AG04449 (cell line): ENCODE results near the gene PYGM.

Source experiments
- CTCF ChIA-PET: fragments of 350-600 bp; formaldehyde crosslinking; extraction: SDS; loops from one replicate; lab custom pipeline; 2021; ENCODE audit warnings: antibody characterized with exemption; lab: Yijun Ruan, JAX
- POLR2A ChIA-PET: fragments of 400-600, 350-600 bp; formaldehyde crosslinking; extraction: SDS; loops from one replicate; lab custom pipeline; 2020; ENCODE audit warnings: antibody characterized with exemption, inconsistent platforms; lab: Yijun Ruan, JAX
- DNase-seq: peaks from one replicate; pipeline ENCODE4 v3.0.0-alpha.2; 2010; ENCODE audit warnings: low read depth, low spot score
- H3K4me3 ChIP-seq: 2 replicates; pipeline ENCODE4 v1.5.1; 2011; ENCODE audit warnings: low read depth, mild to moderate bottlenecking, control low read depth, low read length
- TF ChIP-seq, protein P1 (sequence below): IDR thresholded peaks from one replicate; pipeline ENCODE4 v1.5.1; 2011; ENCODE audit warnings: mild to moderate bottlenecking, moderate library complexity, low read length, control low read depth, inconsistent platforms; ENCODE audit not compliant: insufficient read depth; ENCODE audit errors: missing control alignments

Gene PYGM

DNA sequence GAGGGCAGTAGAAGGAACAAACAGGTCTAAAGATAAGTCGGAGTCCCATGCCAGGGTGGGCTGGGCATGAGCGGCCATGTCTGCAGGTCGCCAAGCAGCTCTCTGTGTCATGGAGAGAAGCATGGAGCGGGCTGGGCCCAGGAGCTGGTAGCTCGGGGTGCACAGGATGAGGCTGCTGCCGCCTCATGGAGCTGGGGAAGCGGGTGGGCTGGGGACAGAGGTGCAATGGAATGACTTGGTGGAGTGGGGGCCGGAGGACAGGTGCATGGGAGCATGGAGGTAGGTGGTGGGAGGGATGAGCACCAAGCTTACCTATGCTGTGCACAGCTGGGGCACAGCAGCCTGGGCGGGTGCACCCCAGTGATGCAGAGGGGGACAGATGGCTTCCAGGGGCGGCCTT lies 40.4 kb downstream of the PYGM start:
- TF ChIP-seq, protein P1, sequence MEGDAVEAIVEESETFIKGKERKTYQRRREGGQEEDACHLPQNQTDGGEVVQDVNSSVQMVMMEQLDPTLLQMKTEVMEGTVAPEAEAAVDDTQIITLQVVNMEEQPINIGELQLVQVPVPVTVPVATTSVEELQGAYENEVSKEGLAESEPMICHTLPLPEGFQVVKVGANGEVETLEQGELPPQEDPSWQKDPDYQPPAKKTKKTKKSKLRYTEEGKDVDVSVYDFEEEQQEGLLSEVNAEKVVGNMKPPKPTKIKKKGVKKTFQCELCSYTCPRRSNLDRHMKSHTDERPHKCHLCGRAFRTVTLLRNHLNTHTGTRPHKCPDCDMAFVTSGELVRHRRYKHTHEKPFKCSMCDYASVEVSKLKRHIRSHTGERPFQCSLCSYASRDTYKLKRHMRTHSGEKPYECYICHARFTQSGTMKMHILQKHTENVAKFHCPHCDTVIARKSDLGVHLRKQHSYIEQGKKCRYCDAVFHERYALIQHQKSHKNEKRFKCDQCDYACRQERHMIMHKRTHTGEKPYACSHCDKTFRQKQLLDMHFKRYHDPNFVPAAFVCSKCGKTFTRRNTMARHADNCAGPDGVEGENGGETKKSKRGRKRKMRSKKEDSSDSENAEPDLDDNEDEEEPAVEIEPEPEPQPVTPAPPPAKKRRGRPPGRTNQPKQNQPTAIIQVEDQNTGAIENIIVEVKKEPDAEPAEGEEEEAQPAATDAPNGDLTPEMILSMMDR, result no peak
- ChIA-PET CTCF (interaction anchor here (0.8 to 4.3 kb wide), 6 partner anchors 10 to 468 kb away, joined by 3 to 23 read pairs (median 4); no protein-coding TSS in a partner anchor), POLR2A (no interaction called here)
- no peak for DNase-seq
- no peak overlapping the region for H3K4me3 ChIP-seq

DNA sequence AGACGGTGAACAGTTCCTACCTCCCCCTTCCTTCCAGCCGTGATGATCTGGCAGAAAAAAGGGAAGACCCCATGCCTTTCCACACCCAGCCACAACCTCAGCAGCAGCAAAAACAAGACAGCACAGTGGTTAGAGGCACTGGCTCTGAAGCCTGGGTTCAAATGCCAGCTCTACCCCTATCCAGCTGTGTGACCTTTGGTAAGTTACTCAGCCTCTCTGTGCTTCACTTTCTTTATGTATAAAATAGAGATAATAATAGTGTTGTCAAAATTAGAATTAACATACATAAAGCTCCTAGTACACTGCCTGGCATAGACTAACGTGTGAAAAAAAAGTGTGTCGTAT lies 41.0 kb downstream of the PYGM start:
- TF ChIP-seq, protein P1, result no peak
- DNase-seq, result no peak
- ChIA-PET CTCF (interaction anchor here (0.9 to 4.3 kb wide), 4 partner anchors 10 to 270 kb away, joined by 3 to 23 read pairs (median 6); no protein-coding TSS in a partner anchor), POLR2A (no interaction called here)
- no peak overlapping the region for H3K4me3 ChIP-seq

DNA sequence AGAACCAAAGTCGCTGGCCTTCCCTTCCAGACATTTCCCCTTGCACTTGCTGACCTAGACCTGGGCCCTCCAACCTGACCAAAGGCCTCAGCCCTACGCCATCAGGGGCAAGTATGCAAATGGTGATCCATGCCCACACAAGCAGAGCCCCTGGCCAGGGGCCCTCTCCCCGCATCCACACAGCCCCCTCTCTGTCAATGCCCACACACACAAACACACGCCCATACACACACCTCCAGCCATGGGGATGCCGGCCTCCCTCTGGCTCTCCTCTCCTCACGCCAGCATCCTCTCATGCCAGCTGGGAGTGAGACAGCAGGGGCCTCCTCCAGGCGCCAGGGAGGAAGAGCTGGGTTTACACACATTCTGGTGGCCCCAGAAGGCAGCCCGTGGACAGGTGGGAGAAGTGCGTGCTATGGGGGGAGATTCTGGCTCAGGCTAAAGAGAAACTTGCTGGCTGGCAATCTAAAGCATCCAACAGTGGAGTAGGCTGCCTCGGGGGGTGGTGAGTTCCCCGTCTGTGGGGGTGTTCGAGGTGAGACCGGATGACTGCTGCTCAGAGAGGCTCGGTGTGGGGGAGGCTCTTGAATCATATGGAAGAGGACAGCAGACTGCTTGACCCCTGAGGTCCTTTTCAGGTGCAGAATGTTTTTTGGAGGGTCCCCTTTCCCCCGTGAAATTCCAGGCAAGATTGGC lies 41.5 kb downstream of the PYGM start:
- TF ChIP-seq, protein P1, result no peak
- POLR2A ChIA-PET, result no interaction called here
- CTCF ChIA-PET, result interaction anchor here (0.7 to 4.3 kb wide), 8 partner anchors 8 to 269 kb away, joined by 3 to 23 read pairs (median 4); no protein-coding TSS in a partner anchor

DNA sequence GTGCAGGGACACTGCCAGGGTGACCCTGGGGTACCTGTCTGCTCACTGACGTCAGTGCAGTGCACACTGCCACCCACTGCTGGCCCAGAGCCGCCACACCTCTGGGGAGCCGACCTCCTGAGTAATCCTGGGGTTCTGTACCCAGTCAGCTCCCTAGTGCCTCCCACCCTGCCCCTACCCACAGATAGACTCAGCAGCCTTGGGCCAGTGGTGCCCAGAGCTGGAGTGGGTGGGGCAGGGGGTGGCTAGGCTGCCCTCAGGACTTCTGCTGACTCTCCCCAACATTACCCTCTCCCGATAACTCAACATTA lies 42.6 kb downstream of the PYGM start:
- CTCF ChIA-PET, result interaction anchor here (0.7 to 4.3 kb wide), 6 partner anchors 9 to 66 kb away, joined by 3 to 23 read pairs (median 4); partner anchors contain the start of gene RASGRP2
- no peak for DNase-seq
- TF ChIP-seq, protein P1, result no peak
- H3K4me3 ChIP-seq, result no peak overlapping the region
- POLR2A ChIA-PET, result no interaction called here

More for the DNA sequence above, 41.5 kb downstream of the PYGM start:
- no peak for DNase-seq
- no peak overlapping the region for H3K4me3 ChIP-seq

DNA sequence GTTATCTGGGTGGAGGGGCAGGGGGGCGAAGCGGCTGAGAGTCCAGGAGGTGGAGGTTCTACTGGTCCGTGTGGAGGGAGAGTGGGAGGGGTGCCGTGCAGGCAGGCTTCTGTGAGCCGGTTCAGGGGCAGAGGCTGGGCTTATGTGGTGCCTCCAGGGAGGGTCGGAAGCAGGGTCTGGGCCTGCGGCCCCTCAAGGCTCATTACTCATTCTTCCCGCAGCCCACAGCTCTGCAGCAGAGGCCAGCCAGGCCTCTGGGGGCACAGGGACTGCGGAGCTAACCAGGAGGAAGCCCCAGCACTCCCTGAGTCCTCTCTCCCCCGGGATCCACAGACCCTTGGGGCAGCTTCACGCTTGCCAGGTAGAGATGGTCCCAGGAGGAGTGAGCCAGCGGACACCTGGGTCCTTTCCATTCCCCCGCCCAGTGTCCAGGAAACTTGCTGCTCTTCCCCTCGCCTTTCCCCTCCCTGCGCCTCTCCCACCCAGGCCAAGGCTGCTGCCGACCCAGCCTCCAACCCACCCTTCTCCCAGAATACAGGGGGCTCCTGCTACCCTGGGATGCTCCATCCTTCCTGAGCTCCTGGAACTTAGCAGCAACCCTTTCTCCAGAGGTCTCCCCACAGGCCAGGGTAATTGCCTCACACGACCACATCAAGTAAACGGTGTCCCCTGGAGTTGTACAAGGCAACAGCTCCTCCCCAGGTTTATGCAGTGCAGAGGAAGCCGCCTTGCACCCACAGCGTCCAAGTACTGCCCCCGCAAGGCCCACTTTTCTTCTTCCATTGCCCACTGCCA lies 43.1 kb downstream of the PYGM start:
- no peak overlapping the region for H3K4me3 ChIP-seq
- POLR2A ChIA-PET, result no interaction called here
- DNase-seq, result no peak
- CTCF ChIA-PET, result interaction anchor here (0.7 to 4.3 kb wide), 4 partner anchors 10 to 66 kb away, joined by 3 to 23 read pairs (median 6); partner anchors contain the start of gene RASGRP2
- TF ChIP-seq, protein P1, result no peak
